HG03139 (cell line): ENCODE results near the gene ARHGAP5.
"Not testable (repeated sequence)": the region's sequence is repeated elsewhere in the genome, so short reads cannot be mapped to it uniquely, and the experiment has no call there.

ENCODE experiments used
- ATAC-seq: cut with Tn5 transposase; IDR thresholded peaks from one replicate; pipeline ENCODE4 v1.9.1; 2021; ENCODE audit not compliant: unreplicated experiment

ARHGAP5 gene

GRCh38 chr14:32109676-32110547, 32.8 kb downstream of the ARHGAP5 start:
- ATAC-seq: no peak

- no peak for ATAC-seq
Observed at GRCh38 chr14:32110548-32110896, 33.4 kb downstream of the ARHGAP5 start.

DNA sequence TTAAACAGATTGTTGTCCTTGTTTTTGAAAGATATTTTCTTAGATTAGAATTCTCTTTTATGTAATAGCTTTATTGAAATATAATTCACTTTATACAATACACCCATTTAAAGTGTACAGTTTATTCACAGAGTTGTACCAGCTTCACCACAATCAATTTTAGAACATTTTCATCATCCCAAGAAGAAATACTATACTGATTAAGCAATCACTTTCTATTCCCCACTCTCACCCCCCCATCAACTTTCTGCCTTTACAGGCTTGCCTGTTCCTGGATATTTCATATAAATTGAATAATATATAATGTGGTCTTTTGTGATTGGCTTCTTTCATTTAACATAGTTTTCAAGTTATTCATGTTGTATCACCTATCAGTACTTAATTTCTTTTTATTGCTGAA, 44.4 kb downstream of the ARHGAP5 start:
- ATAC-seq: no peak

DNA sequence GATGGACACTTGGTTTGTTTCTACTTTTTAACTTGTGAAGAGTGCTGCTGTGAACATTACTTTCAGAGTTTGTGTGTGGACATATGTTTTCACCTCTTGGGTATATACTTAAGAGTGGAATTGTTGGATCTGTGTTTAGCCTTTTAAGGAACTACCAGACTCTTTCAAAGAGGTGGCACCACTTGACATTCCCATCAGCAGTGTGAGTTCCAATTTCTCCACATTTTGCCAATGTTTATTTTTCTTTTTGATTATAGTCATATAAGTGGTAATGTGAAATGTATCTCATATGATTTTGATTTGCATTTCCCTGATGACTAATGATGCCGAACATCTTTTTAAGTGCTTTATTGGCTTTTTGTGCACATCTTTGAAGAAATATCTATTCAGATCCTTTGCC, 44.8 kb downstream of the ARHGAP5 start:
- ATAC-seq: no peak

- ATAC-seq: not testable (repeated sequence)
Observed at GRCh38 chr14:32126899-32127730, 50.0 kb downstream of the ARHGAP5 start.

DNA sequence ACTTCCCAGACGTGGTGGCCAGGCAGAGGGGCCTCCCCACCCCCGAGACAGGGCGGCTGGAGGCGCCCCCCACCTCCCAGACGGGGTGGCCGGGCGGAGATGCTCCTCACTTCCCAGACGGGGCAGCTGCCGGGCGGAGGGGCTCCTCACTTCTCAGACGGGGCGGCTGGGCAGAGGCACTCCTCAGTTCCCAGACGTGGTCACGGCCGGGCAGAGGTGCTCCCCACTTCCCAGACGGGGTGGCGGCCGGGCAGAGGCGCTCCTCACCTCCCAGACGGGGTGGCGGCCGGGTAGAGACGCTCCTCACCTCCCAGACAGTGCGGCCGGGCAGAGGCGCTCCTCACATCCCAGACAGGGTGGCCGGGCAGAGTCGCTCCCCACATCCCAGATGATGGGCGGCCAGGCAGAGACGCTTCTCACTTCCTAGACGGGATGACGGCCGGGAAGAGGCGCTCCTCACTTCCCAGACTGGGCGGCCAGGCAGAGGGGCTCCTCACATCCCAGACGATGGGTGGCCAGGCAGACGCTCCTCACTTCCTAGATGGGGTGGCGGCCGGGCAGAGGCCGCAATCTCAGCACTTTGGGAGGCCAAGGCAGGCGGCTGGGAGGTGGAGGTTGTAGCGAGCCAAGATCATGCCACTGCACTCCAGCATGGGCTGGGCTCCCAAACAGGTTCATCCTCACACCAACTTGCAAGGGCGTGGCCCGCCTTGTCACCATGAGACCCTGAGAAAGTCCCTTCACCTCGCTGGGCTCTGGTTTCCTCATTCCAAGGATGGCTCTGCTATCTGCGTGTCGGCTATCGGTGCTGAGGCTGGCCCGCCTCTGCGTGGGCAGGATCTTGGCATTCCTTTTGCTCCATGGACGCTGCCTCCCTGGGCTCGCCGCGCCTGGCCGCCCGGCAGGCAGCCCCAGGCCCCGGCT, 50.9 kb downstream of the ARHGAP5 start:
- ATAC-seq: not testable (repeated sequence)

- no peak for ATAC-seq
Observed at GRCh38 chr14:32128703-32129102, 51.6 kb downstream of the ARHGAP5 start.

- no peak for ATAC-seq
Observed at GRCh38 chr14:32129124-32129523, 52.0 kb downstream of the ARHGAP5 start.

DNA sequence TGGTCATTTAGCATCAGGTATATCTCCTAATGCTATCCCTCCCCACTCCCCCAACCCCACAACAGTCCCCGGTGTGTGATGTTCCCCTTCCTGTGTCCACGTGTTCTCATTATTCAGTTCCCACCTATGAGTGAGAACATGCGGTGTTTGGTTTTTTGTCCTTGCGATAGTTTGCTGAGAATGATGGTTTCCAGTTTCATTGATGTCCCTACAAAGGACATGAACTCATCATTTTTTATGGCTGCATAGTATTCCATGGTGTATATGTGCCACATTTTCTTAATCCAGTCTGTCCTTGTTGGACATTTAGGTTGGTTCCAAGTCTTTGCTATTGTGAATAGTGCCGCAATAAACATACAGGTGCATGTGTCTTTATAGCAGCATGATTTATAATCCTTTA, 54.6 kb downstream of the ARHGAP5 start:
- ATAC-seq: not testable (repeated sequence)

GRCh38 chr14:32134448-32135097, 57.5 kb downstream of the ARHGAP5 start:
- no peak for ATAC-seq

DNA sequence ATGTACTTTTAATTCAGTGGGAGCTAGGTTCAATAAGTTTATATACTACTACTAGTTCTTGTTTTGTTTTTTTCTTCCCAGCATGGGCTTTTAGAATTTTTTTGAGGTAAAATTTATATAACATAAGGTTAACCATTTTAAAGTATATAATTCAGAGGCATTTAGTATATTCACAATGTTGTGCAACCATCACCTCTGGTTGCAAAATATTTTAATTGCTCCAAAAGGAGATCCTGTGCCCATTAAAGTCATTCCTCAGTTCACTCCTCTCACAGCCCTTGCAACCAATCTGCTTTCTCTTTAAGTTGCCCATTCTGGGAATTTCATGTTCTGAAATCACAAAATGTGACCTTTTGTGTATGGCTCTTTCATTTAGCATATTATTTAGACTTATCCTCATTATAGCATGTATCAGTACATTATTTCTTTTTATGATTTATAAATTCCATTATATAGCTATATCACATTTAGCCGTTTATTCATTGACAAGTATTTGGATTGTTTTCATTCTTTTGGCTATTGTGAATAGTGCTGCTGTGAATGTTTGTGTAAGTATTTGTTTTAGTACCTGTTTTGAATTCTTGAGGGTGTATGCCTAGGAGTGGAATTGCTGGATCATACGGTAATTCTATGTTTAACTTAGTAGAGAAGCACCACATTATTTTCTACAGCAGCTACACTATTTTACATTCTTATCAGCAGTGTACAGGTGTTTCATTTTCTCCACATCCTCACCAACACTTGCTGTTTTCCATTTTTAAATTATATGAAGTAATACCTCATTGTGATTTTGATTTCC, 59.1 kb downstream of the ARHGAP5 start:
- no peak for ATAC-seq

DNA sequence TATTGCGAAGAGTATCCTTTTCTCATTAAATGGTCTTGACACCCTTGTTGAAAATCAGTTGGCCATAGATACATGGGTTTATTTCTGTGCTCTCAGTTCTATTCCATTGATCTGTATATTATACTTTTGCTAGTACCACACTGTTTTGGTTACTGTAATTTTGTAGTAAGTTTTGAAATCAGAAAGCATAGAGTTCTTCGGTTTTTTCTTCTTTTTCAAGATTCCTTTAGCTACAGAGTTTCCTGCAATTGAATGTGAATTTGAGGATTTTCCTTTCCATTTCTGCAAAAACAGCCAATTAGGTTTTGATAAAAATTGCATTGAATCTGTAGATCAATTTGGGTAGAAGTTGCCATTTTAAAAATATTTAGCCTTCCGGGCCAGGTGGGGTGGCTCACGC, 60.2 kb downstream of the ARHGAP5 start:
- no peak for ATAC-seq

- no peak for ATAC-seq
Observed at GRCh38 chr14:32137892-32138291, 60.8 kb downstream of the ARHGAP5 start.

DNA sequence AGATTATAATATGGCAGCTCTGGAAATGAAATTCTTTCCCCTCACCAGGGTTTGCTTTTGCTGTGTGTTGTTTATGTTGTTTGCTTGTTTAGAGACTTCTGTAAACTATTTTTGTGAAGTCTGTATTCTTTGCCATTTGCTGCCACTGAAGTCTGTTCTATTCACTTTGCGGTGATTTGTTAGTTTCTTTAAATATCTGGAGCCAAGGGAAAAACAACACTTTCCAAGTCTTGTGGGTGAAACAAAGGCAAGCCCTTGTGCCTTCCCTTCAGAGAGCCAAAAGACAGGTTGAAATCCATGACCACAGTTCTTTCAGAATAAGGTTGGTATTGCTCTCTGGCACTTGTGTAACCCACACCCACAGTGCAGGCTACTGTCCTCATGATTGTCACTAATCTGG, 65.2 kb downstream of the ARHGAP5 start:
- no peak for ATAC-seq

DNA sequence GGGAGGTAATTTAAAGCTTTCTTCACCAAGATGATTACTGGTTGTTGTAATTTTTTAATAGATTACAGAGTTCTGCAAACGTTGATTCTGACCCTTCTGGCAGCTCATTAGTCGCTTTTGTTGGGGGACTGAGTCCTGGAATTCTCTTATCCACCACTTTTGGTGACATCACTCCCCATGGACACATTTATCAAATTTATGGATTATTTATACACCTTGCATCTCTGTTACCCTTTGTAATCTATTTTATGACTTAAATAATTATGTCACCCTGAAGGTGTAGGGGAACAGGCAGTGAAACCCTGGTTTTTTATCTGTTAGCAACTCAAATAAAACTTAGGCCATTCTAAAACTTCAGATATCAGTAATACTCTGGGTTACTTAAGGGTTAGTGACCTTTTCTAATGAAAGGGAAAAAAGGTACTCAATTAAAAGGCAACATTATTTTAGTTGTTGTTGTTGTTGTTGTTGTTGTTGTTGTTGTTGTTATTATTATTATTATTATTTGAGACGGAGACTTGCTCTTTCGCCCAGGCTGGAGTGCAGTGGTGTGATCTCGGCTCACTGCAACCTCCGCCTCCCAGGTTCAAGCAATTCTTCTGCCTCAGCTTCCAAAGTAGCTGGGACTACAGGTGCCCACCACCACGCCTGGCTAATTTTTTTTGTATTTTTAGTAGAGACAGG, 65.8 kb downstream of the ARHGAP5 start:
- no peak for ATAC-seq

DNA sequence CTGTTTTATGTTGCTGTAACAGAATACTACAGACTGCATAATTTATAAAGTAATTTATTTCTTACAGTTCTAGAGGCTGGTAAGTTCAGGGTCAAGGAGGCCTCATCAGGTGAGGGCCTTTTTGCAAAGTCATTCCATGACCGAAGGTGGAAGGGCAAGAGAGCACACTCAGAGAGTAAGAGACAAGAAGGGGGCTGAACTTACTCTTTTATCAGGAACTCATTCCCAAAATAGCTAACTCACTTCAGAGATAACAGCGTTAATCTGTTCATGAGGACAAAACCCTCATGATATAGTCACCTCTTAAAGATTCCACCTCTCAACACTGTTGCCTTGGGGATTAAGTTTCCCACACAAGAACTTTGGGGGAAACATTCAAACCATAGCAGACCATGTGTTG, 73.3 kb downstream of the ARHGAP5 start:
- no peak for ATAC-seq

- no peak for ATAC-seq
Observed at GRCh38 chr14:32166029-32166428, 88.9 kb downstream of the ARHGAP5 start.

DNA sequence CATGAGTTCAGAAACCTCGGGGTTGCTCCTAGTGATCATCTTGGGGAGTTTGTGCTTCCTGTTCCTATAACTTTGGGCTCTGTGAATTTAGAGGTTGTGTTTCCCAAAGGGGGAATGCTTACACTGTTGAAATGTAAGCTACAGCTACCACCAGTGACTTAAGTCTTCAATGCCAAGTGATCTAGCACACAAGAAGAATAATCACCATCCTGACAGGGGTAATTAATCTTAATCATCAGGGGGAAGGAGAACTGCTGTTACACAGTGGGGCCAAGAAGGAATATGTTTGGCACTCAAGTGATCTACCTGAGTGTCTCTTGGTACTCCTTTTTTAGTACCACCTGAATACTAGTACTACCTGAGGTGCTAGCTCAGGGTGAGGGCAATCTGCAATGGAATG, 89.8 kb downstream of the ARHGAP5 start:
- no peak for ATAC-seq

DNA sequence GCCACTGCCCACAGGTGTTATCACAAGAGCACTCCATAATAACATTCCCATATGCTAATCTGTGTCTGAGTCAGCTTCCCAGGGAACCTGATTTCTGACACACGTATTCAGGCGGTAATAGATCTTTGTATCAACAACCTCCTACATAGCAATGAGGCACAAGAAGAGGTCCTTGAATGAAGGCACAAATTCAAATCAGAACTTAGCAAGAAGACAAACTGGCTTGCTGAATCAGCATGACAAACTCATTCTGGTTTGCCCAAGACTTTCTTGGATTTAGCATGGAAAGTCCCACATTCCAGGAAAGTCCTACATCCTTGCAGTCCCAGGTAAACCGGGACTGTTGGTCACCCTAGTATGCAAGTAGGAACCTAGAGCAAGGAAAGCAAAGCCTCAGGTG, 90.8 kb downstream of the ARHGAP5 start:
- no peak for ATAC-seq
